Gastrocnemius medialis (tissue), 4 donors: Measurements from ENCODE around the gene PFKP.

Experiments used
- CTCF ChIP-seq, 5 experiments: fragments of 450-650 bp in 3 of 5; fragments of 200-600 bp in 2 of 5; sonication (generic) in 2 of 5; IDR thresholded peaks in 4 of 5; conservative IDR thresholded peaks in 1 of 5; 1 replicate in 4 of 5; 2 replicates in 1 of 5; pipeline ENCODE4 v1.5.1; 2016 to 2019; ENCODE audit warnings: antibody characterized with exemption in 5 of 5, mild to moderate bottlenecking in 3 of 5, moderate library complexity in 3 of 5
- POLR2A ChIP-seq, 2 donors: fragments of 450-650 bp; IDR thresholded peaks; one replicate each; pipeline ENCODE4 v1.6.1; 2017; ENCODE audit warnings: antibody characterized with exemption in 2 of 2, mild to moderate bottlenecking in 2 of 2, moderate library complexity in 2 of 2

GRCh38 chr10:3018247-3018646, 49.1 kb upstream of the PFKP start:
- TF ChIP-seq CTCF (IDR thresholded peaks at IDR 0.05 in 4 of 5, conservative IDR thresholded peaks at IDR 0.05 in 1 of 5) (no peak), POLR2A (IDR thresholded peaks at IDR 0.05) (no peak)
